Keratinocyte (primary cell): Measurements from ENCODE around the gene HOTAIR. TPM values are rescaled to one million over a fixed set of nuclear protein-coding genes. Genes with fewer than 3 reads are reported as not detected.

Experiments used
- DNase-seq: peaks from one replicate; pipeline ENCODE4 v3.0.0-alpha.2; 2011; ENCODE audit warnings: low read depth, missing footprints, low spot score
- FAIRE-seq: peaks from 2 replicates; lab custom pipeline; 2011; peaks lifted over from hg19 to GRCh38; lab: Jason Lieb, UNC
- H2AFZ ChIP-seq: 2 replicates; pipeline ENCODE4 v1.6.0; 2012; ENCODE audit warnings: low read length, control low read depth, inconsistent platforms; ENCODE audit not compliant: control insufficient read depth
- H3K27ac ChIP-seq: 2 replicates; pipeline ENCODE4 v1.5.1; 2011; ENCODE audit warnings: low read length; ENCODE audit not compliant: control insufficient read depth, insufficient read depth
- H3K27me3 ChIP-seq: 3 replicates; pipeline ENCODE4 v1.6.0; 2011; ENCODE audit warnings: low read length; ENCODE audit not compliant: control insufficient read depth, insufficient read depth; ENCODE audit errors: extremely low read depth
- H3K36me3 ChIP-seq, 2 experiments: 2 replicates in 1 of 2; 3 replicates in 1 of 2; pipeline ENCODE4 v1.5.1; 2011; ENCODE audit warnings: low read length in 2 of 2, mild to moderate bottlenecking in 1 of 2; ENCODE audit not compliant: control insufficient read depth in 2 of 2, insufficient read depth in 2 of 2; ENCODE audit errors: extremely low read depth in 1 of 2
- H3K4me1 ChIP-seq: 3 replicates; pipeline ENCODE4 v1.5.1; 2011; ENCODE audit warnings: low read length; ENCODE audit not compliant: control insufficient read depth, insufficient read depth; ENCODE audit errors: extremely low read depth
- H3K4me2 ChIP-seq: 3 replicates; pipeline ENCODE4 v1.6.0; 2011; ENCODE audit warnings: low read depth, low read length; ENCODE audit not compliant: control insufficient read depth, insufficient read depth; ENCODE audit errors: extremely low read depth
- H3K4me3 ChIP-seq, 3 experiments: fragments of 200-600 bp in 1 of 3; sonication (generic) in 1 of 3; 2 replicates in 2 of 3; 3 replicates in 1 of 3; pipeline ENCODE4 v1.5.1; 2011 to 2016; ENCODE audit warnings: low read length in 3 of 3, mild to moderate bottlenecking in 3 of 3, control low read depth in 2 of 3, inconsistent platforms in 1 of 3, low read depth in 1 of 3, mixed read lengths in 1 of 3, mixed run types in 1 of 3, moderate library complexity in 1 of 3; ENCODE audit not compliant: control insufficient read depth in 2 of 3, insufficient read depth in 2 of 3; ENCODE audit errors: extremely low read depth in 1 of 3
- H3K79me2 ChIP-seq: 2 replicates; pipeline ENCODE4 v1.6.0; 2012; ENCODE audit warnings: low read length; ENCODE audit not compliant: control insufficient read depth, insufficient read depth
- H3K9ac ChIP-seq: 3 replicates; pipeline ENCODE4 v1.6.0; 2011; ENCODE audit warnings: low read length; ENCODE audit not compliant: control insufficient read depth, insufficient read depth; ENCODE audit errors: extremely low read depth
- H3K9me1 ChIP-seq: 3 replicates; pipeline ENCODE4 v1.6.0; 2011; ENCODE audit warnings: low read length; ENCODE audit not compliant: control insufficient read depth, insufficient read depth; ENCODE audit errors: extremely low read depth
- H3K9me3 ChIP-seq: 2 replicates; pipeline ENCODE4 v1.5.1; 2012; ENCODE audit warnings: low read depth, low read length; ENCODE audit not compliant: control insufficient read depth
- H4K20me1 ChIP-seq: 3 replicates; pipeline ENCODE4 v1.6.0; 2011; ENCODE audit warnings: low read length; ENCODE audit not compliant: control insufficient read depth, insufficient read depth; ENCODE audit errors: extremely low read depth
- EZH2 ChIP-seq: IDR thresholded peaks from one replicate; pipeline ENCODE4 v1.6.1; 2012; ENCODE audit warnings: inconsistent platforms, mild to moderate bottlenecking, low read length, moderate library complexity
- dilution Hi-C: fragments of 300-500 bp; cut with MboI; formaldehyde crosslinking; loops from one replicate; pipeline ENCODE4 v1.7.0; 2020; ENCODE audit warnings: low sequenced_read_pairs; ENCODE audit not compliant: extremely low pct_ligation_motif_present
- polyA plus RNA-seq, 5 experiments: library from polyadenylated mRNA; depleted of rRNA in 3 of 5; stranded (reverse) in 3 of 5; stranded (forward) in 1 of 5; unstranded in 1 of 5; fragments of >200 nt; gene quantifications; 1 replicate in 1 of 5; 2 replicates in 3 of 5; 3 replicates in 1 of 5; pipeline versions ENCODE4 v1.2.1 to v1.2.3, GENCODE V29; 2011 to 2012; ENCODE audit warnings: missing spikeins in 2 of 5, low read depth in 1 of 5, low replicate concordance in 1 of 5
- TF ChIP-seq, protein P1 (sequence below), 3 experiments: IDR thresholded peaks in 1 of 3; conservative IDR thresholded peaks in 1 of 3; optimal IDR thresholded peaks in 1 of 3; 2 replicates in 2 of 3; 3 replicates in 1 of 3; pipeline versions ENCODE3 to v1.5.1; 2011; ENCODE audit warnings: low read length in 3 of 3, mild to moderate bottlenecking in 3 of 3, moderate library complexity in 2 of 3, control low read depth in 1 of 3, inconsistent platforms in 1 of 3; ENCODE audit not compliant: insufficient read depth in 2 of 3; ENCODE audit errors: extremely low read depth in 1 of 3

Gene HOTAIR
- polyA plus RNA-seq, 1 donor (not counting 4 experiments of a cell fraction or from before 2014, with no cell fraction given): 4.0 TPM

DNA sequence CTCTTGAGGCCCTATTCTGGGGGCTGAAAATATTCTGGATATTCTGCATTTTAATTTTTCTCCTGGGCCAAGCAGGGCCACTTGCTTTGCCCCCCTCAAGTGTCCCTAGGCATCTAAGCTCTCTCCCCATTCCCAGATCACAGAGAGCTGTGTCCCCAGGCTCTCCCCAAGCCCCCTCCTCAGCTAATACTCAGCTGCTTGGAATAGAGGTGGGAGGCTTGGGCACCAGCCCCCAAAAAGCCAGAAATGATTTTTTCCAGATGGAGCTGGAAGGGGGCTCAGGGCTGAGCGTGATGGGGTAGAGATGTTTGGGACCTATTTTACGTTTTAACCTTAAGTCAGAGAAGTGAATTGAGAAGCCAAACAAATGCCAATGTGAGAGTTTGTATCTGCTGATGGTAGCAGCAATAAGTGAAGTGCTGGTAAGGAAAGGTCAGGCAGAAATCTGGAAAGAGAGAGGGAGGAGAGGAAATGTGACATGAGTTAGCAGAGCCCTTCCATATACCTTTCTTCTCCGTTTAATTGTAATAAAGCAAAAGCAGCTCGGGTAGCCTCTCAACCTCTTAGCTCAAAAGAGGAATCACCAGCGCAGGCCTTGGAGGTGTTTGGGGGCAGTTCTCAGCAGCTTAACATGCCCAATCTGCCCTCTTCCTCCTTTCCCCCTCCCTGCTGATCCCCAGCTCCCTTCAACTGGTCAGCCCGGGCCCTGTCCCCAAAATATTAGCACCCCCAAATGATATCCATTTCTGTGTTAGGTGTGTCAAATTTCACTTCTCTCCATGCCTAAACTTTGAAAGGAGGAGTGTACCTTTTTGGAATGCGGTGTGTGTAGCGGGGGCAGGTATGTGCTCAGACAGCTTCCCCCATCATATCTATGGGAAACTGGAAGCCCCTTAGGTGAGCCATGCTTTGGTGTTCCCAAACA is 48.5 kb upstream of the HOTAIR start:
- peak; percentile 39 for FAIRE-seq

DNA sequence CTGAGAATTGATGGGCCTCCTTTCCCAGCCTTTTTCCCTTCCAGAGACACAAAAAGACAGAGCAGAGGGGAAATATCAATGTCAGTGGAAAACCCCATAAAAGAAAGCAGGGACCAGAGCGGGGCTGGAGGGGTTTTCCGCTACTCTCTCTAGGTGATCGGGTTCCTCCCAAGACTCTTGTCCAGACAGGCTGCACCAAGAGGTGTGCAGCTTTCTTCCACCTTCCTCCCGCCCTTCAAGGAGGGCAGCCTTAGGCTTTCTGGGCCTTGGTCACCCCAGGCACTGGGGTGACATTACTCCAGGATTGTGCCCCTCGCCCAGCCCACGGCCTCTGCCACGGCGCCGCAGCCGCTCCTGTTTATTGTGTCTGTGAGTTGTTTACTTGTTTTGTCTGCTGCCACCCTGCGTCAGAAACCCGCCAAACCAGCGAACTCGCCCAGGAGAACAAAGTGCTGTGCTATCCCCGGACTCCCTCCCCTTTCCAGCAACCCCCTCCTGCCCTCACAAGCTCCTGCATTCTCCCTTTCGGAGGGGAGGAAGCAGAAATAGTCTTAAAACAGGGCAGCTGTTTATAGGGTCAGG is 46.8 kb upstream of the HOTAIR start:
- Histone ChIP-seq H3K79me2 (peaks cover 82% of the 10 kb centered on the region), H2AFZ (peak overlapping the region; percentile 31), H4K20me1 (no peaks in the 10 kb centered on the region), H3K27me3 (no peaks in the 10 kb centered on the region), H3K9me3 (no peaks in the 10 kb centered on the region), H3K4me2 (peak overlapping the region; percentile 96), H3K9me1 (no peaks in the 10 kb centered on the region), H3K4me1 (peaks cover 71% of the 10 kb centered on the region), H3K36me3 (no peaks in the 10 kb centered on the region), H3K27ac (peak overlapping the region; percentile 98), H3K4me3 (peak overlapping the region; percentile 21 to 82 (median 74)), H3K9ac (peak overlapping the region; percentile 98)
- FAIRE-seq (peak; percentile 9), DNase-seq (no peak)
- dilution Hi-C loops: no loop called here
- no peak for TF ChIP-seq EZH2
- TF ChIP-seq, protein P1, sequence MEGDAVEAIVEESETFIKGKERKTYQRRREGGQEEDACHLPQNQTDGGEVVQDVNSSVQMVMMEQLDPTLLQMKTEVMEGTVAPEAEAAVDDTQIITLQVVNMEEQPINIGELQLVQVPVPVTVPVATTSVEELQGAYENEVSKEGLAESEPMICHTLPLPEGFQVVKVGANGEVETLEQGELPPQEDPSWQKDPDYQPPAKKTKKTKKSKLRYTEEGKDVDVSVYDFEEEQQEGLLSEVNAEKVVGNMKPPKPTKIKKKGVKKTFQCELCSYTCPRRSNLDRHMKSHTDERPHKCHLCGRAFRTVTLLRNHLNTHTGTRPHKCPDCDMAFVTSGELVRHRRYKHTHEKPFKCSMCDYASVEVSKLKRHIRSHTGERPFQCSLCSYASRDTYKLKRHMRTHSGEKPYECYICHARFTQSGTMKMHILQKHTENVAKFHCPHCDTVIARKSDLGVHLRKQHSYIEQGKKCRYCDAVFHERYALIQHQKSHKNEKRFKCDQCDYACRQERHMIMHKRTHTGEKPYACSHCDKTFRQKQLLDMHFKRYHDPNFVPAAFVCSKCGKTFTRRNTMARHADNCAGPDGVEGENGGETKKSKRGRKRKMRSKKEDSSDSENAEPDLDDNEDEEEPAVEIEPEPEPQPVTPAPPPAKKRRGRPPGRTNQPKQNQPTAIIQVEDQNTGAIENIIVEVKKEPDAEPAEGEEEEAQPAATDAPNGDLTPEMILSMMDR (optimal IDR thresholded peaks at IDR 0.05 in 1 of 3, IDR thresholded peaks at IDR 0.05 in 1 of 3, conservative IDR thresholded peaks at IDR 0.05 in 1 of 3; ENCODE audit: extremely low read depth in 1 of 3, insufficient read depth in 2 of 3, low read length in 3 of 3): peak; percentile 50 to 68 (median 62)

More for the DNA sequence above, 48.5 kb upstream of the HOTAIR start:
- no peaks in the 10 kb centered on the region for H3K27me3 ChIP-seq
- no peaks in the 10 kb centered on the region for H3K36me3 ChIP-seq
- peak overlapping the region; percentile 98 for H3K27ac ChIP-seq
- peak overlapping the region in 2 of 3 experiments; percentile 55 to 63 for H3K4me3 ChIP-seq
- dilution Hi-C loops: no loop called here
- peak overlapping the region; percentile 98 for H3K4me2 ChIP-seq
- peak overlapping the region; percentile 71 for H3K9ac ChIP-seq
- no peaks in the 10 kb centered on the region for H3K9me3 ChIP-seq
- peaks cover 91% of the 10 kb centered on the region for H3K79me2 ChIP-seq
- DNase-seq: no peak
- no peak for TF ChIP-seq EZH2
- TF ChIP-seq, protein P1 (optimal IDR thresholded peaks at IDR 0.05 in 1 of 3, IDR thresholded peaks at IDR 0.05 in 1 of 3, conservative IDR thresholded peaks at IDR 0.05 in 1 of 3; ENCODE audit: extremely low read depth in 1 of 3, insufficient read depth in 2 of 3, low read length in 3 of 3): no peak
- H3K4me1 ChIP-seq: peaks cover 78% of the 10 kb centered on the region
- no peaks in the 10 kb centered on the region for H4K20me1 ChIP-seq
- no peaks in the 10 kb centered on the region for H3K9me1 ChIP-seq
- H2AFZ ChIP-seq: no peak overlapping the region
